Left lung (tissue), 10 donors: ENCODE data around the gene INKA2. TPM values are rescaled to one million over a fixed set of nuclear protein-coding genes. Genes with fewer than 3 reads are reported as not detected.

Experiments used
- ATAC-seq: fragments of 200-7000 bp; cut with Tn5 transposase; one replicate; pipeline ENCODE4 v1.9.1; 2020; ENCODE audit warnings: moderate library complexity
- DNase-seq, 4 donors: peaks; one replicate each; pipeline ENCODE4 v3.0.0-alpha.2; 2013 to 2020
- H3K27ac ChIP-seq, 2 donors: fragments of 200-600 bp; sonication (generic) in 1 of 2; one replicate each; pipeline versions ENCODE4 v1.5.0 to v1.8.0; 2020 to 2021
- H3K27me3 ChIP-seq, 2 donors: fragments of 200-600 bp; sonication (generic) in 1 of 2; one replicate each; pipeline versions ENCODE4 v1.5.0 to v1.8.0; 2020 to 2021
- H3K36me3 ChIP-seq, 2 donors: fragments of 200-600 bp; sonication (generic) in 1 of 2; one replicate each; pipeline versions ENCODE4 v1.5.0 to v1.8.0; 2020 to 2021
- H3K4me1 ChIP-seq, 2 donors: fragments of 200-600 bp; one replicate each; pipeline ENCODE4 v1.8.0; 2021
- H3K4me3 ChIP-seq, 2 donors: fragments of 200-600 bp; sonication (generic) in 1 of 2; one replicate each; pipeline versions ENCODE4 v1.5.0 to v1.8.0; 2020 to 2021; ENCODE audit warnings: mild to moderate bottlenecking in 1 of 2
- H3K9me3 ChIP-seq, 2 donors: fragments of 200-600 bp; sonication (generic) in 1 of 2; one replicate each; pipeline versions ENCODE4 v1.5.0 to v1.8.0; 2020 to 2021
- intact Hi-C, 2 donors: fragments of 100-400 bp; cut with DNase I; formaldehyde crosslinking; loops; one replicate each; pipeline versions ENCODE4 v1.11.2 to v1.14.2; 2022
- polyA plus RNA-seq, 6 donors: library from polyadenylated mRNA; unstranded; fragments of 120-200 nt; gene quantifications; one replicate each; pipeline ENCODE4 v1.2.1, GENCODE V29; 2013; ENCODE audit not compliant: insufficient read length in 6 of 6
- total RNA-seq, 2 donors: library from RNA; stranded (reverse); fragmentation: NEBNext Ultra II Directional; extraction: Animal tissue kit (Norgen Biotek cat#: 25700); gene quantifications; one replicate each; pipeline ENCODE4 v1.2.1, GENCODE V29; 2021
- TF ChIP-seq, protein P1 (sequence below), 2 donors: fragments of 200-600 bp; sonication (generic) in 1 of 2; IDR thresholded peaks; one replicate each; pipeline versions ENCODE4 v1.5.0 to v1.8.0; 2021; ENCODE audit warnings: antibody characterized with exemption in 2 of 2
- donor health status: DM: no; HTN: yes; CAD: no.
- donor health status: DM: no; HTN: no; CAD: no.

Gene INKA2
- total and polyA plus RNA-seq, 8 donors = 3.4 to 13.8 (median 5.1) TPM

DNA sequence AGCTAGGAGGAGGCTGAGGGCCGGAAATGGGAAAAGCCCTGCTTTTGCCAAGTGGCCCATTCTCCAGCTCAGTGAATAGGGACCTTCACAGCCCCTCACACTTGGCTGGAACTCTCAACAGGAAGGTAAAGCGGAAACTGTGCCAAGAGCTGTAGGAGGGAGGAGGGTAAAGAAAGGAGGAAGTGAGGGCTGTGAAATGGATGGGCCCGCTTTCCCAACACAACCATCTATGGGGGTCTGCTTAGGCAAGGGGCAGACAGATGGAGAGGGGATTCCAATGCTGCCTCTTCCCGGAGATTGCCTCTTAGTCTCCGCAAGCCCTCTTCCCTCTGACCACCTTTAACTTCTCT is 5.2 kb downstream of the INKA2 start:
- Histone ChIP-seq H3K27ac (peak overlapping the region; percentile 56 to 94), H3K4me1 (peaks cover 5 to 76% of the 10 kb centered on the region in 2 donors), H3K9me3 (no peaks in the 10 kb centered on the region), H3K4me3 (no peak overlapping the region), H3K27me3 (no peaks in the 10 kb centered on the region), H3K36me3 (no peaks in the 10 kb centered on the region)
- TF ChIP-seq, protein P1, sequence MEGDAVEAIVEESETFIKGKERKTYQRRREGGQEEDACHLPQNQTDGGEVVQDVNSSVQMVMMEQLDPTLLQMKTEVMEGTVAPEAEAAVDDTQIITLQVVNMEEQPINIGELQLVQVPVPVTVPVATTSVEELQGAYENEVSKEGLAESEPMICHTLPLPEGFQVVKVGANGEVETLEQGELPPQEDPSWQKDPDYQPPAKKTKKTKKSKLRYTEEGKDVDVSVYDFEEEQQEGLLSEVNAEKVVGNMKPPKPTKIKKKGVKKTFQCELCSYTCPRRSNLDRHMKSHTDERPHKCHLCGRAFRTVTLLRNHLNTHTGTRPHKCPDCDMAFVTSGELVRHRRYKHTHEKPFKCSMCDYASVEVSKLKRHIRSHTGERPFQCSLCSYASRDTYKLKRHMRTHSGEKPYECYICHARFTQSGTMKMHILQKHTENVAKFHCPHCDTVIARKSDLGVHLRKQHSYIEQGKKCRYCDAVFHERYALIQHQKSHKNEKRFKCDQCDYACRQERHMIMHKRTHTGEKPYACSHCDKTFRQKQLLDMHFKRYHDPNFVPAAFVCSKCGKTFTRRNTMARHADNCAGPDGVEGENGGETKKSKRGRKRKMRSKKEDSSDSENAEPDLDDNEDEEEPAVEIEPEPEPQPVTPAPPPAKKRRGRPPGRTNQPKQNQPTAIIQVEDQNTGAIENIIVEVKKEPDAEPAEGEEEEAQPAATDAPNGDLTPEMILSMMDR (IDR thresholded peaks at IDR 0.05) = no peak
- no peak for DNase-seq
- intact Hi-C loops = no loop called here
- peak; percentile 3 for ATAC-seq

DNA sequence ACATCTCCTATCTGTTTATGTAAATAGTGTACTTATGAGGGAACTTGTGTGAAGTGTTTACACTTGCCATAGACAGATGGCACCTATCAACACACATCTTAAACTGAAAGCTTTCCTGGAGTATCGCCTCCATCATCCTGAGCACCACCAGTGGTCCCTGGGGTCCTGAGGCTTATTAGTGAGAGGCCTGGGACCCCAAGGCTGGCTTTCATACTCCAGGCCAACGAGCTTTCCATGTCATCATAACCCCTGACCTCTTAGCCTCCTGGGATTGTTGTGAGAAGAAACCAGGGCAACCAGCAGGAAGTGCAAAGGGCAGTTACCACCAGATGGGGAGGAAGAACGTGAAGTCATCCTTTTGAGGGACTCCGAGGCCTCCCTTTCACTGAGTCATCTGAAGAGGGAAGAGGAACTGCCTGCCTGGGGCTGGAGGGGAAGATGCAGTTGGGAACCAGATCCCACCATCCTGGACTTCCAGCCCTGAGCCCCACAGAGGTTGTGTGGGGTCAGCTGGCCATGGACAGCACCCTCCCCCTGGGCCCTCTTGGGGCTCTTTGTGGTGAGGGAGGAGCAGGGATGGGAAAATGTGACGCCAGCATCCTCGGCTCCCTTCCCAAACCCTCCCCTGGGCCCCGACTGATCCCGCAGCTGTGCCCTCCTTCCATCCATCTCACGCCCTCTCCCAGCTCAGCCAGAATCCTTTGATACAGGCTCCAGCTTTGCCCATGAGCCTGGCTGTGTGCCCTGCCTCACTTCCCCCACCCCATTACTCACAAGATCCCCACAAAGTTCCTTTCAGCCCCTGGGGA is 5.8 kb downstream of the INKA2 start:
- H3K4me1 ChIP-seq = peaks cover 5 to 71% of the 10 kb centered on the region in 2 donors
- intact Hi-C loops = no loop called here

DNA sequence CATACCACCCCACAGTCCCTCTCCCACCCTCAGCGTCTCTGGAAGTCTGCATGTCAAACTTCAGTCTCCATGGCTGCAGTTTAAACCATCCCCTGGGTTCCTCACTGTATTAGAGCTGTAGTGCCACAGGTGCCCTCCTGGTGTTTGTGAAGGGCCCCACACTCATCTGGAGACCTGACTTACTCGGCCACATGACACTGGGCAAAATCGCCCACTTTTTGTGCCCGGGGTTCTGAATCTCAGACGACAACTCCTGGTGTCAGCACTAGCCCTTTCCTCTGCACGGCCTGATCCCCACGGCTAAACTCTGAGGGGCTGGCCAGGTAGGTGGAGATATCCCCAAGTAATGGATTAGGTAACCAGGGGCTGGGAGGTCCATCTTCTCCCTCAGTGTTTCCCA is 6.5 kb downstream of the INKA2 start:
- Histone ChIP-seq H3K4me1 (peaks cover 5 to 64% of the 10 kb centered on the region in 2 donors), H3K9me3 (no peaks in the 10 kb centered on the region), H3K27me3 (no peaks in the 10 kb centered on the region), H3K36me3 (no peaks in the 10 kb centered on the region), H3K4me3 (no peak overlapping the region), H3K27ac (peak overlapping the region in 1 of 2 donors; percentile 94)
- intact Hi-C loops = no loop called here
- ATAC-seq (no peak), DNase-seq (no peak)
- TF ChIP-seq, protein P1 (IDR thresholded peaks at IDR 0.05) = no peak

More for the DNA sequence above, 5.8 kb downstream of the INKA2 start:
- Histone ChIP-seq H3K27me3 (no peaks in the 10 kb centered on the region), H3K27ac (peak overlapping the region; percentile 56 to 94), H3K4me3 (no peak overlapping the region), H3K36me3 (no peaks in the 10 kb centered on the region), H3K9me3 (no peaks in the 10 kb centered on the region)
- TF ChIP-seq, protein P1 (IDR thresholded peaks at IDR 0.05) = no peak
- DNase-seq (peak in 2 of 4 donors; percentile 71 to 78), ATAC-seq (peak; percentile 80)

DNA sequence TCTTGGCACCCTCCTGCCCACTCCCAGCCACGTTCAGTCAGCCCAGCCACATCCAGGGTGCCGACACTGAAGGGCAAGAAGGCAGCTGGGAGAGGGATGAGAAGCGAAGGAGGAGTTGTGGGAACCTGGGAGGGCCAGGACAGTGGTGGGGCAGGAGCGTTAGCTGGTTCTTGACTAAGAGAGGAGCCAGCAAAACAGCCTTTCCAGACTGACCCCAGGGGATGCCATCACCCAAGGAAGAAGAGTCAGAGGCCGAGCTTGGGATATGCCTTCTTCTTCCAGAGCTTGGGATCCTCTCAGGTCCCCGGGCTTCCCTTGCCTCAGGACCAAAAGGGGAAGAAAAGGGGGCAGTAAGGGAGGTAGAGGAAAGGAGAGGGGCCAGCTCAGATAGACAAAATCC is 7.2 kb downstream of the INKA2 start:
- ATAC-seq = no peak
- no peak for DNase-seq
- peaks cover 0 to 7% of the 10 kb centered on the region in 2 donors for H3K36me3 ChIP-seq
- intact Hi-C loops = no loop called here
- TF ChIP-seq, protein P1 (IDR thresholded peaks at IDR 0.05) = no peak
- no peaks in the 10 kb centered on the region for H3K9me3 ChIP-seq
- H3K4me3 ChIP-seq = no peak overlapping the region
- no peaks in the 10 kb centered on the region for H3K27me3 ChIP-seq
- peaks cover under 1 to 57% of the 10 kb centered on the region in 2 donors for H3K4me1 ChIP-seq
- no peak overlapping the region for H3K27ac ChIP-seq

DNA sequence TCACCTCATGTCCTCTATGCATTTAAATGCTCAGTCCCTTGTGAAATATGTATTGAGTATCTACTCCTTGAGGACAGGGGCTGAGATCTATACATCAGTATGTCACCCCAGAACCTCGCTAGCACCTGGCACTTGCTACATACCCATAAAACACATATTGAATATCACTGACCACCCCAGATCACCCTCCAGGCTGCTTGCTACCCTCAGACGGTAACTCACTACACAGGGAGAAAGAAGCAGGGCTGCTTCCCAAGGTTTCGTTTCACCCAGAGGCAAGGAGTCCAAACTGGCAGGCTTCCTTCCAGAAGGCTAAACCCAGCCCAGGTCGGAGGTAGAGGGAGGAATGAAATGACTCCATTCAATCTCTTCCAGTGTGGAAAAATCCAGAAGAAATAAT is 8.5 kb downstream of the INKA2 start:
- TF ChIP-seq, protein P1 (IDR thresholded peaks at IDR 0.05) = no peak
- intact Hi-C loops = no loop called here

More for the DNA sequence above, 8.5 kb downstream of the INKA2 start:
- ATAC-seq (no peak), DNase-seq (no peak)
- Histone ChIP-seq H3K36me3 (peaks cover 0 to 13% of the 10 kb centered on the region in 2 donors), H3K27ac (no peak overlapping the region), H3K9me3 (no peaks in the 10 kb centered on the region), H3K4me3 (no peak overlapping the region), H3K4me1 (peaks cover 0 to 44% of the 10 kb centered on the region in 2 donors), H3K27me3 (no peaks in the 10 kb centered on the region)
